ENCODE measurements around the gene LARGE2.

LARGE2 gene

DNA sequence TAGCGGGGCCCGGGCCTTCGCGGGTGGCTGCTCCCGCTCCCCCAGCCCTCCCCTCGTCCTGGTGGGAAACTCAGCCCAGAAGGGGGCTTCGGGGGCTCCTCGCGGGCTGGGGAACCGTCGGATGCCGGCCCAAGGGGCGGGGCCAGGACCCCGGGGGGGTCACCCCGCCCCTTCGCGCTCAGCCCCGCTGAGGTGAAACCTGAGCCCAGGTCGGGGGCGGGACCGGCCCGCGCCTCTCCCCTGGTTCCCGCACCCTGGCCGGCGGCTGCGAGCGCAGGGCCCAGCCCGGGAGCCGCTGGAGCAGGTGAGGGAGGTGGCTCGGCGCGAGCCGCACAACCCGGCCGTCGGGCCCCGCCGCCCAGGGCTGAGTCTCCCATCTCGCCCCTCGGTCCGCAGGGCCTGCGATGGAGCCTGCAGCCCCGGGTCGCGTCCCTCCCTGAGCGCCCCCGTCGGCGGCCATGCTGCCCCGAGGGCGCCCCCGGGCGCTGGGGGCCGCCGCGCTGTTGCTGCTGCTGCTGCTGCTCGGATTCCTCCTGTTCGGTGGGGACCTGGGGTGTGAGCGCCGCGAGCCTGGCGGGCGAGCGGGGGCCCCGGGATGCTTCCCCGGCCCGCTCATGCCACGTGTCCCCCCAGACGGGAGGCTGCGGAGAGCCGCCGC, at the start of gene LARGE2:
LARGE2 (plus strand) TSS at position 232 of the 658 bp plus-strand sequence; CDS start at position 459, 227 bp downstream.
- peak; percentile 75 for DNase-seq

- no peak for DNase-seq
Observed at GRCh38 chr11:45876401-45876800, 46.1 kb upstream of the LARGE2 start.

DNA sequence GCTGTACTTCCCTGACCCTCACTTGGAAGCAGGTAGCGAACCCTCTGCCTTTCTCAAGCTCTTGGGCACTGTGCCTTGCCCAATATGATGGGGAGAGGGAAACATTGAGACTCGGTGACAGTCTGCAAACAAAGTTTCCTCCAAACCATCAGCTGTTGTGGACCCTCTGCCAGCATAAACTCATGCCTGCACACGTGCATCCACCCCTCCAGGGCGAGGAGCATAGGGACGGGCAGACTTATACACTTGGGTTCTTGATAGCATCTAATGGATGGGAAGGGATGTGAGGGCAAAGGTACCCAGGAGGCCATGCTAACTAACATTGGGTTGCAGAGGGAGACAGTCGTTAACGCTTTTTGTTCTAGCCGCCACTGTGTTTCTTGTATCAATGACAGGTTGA, 45.2 kb upstream of the LARGE2 start:
- DNase-seq, result no peak

- DNase-seq, result no peak
Observed at GRCh38 chr11:45877845-45878244, 44.6 kb upstream of the LARGE2 start.

DNA sequence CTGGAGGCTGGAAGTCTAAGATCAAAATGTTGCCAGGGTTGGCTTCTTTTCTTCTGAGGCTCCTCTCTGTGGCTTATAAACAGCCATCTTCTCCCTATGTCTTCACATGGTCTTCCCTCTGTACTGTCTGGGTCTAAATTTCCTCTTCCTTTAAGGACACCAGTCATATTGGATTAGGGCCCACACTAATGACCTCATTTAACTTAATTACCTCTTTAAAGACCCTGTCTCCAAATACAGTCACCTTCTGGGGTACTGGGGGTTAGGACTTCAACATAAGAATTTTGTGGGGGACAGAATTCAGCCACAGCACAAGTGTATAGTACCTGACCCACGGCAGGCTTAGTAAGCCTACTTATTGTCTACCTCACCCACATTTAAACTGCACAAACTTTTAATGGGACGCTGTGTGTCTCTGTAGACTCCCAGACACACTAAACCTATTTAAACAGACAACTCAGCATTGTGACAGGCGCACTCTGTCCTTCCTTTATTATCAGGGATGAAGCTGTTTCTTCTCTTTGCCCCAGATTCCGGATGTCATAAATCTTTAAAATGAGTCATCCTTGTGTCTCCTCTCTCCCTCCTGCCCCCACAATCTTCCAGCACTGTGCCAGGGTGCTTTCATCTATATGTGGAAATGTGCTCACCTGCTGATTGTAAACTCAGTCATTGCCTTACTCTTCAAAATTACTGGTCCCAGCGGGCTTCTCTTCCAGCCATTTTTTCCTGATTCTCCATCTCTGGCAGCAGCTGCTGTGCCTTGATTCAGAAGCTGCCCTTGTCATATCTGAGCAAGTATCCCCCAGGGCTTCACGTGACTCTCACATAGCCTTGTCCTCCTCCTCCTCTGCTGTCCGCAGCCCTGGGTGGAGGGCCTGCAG, 42.4 kb upstream of the LARGE2 start:
- DNase-seq, result no peak

- no peak for DNase-seq
Observed at GRCh38 chr11:45880772-45881570, 41.5 kb upstream of the LARGE2 start.

DNA sequence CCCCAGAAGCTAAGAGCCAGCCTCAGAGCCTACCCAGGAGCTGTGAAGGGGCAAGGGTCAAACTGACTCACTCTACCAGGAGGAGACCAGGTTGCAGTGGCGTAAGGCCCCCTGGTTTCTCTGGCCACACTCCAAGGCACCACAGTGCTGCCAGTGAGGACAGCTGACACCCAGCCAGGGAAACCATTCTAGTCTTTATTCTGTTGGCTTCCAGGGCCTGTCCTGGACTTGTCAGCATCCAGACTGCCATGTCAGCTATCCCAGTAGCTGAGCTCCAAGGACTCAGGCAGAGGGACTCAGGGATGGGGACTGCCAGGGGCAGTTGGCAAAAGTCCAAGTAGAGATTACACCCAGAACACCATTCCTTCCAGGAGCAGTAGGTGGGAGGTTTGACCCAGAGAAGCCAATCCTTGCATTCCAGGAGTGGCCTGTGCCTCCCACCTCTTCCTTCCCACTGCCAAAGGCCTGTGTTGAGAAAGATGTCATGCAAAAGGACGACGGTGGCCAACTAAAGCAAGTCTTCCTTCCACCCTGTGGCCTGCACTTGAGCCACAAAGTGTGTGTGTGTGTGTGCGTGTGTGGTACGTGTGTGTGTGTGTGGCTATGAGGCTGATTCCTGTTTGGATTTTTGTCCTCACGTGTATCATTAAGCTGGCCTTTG, 40.6 kb upstream of the LARGE2 start:
- no peak for DNase-seq

DNA sequence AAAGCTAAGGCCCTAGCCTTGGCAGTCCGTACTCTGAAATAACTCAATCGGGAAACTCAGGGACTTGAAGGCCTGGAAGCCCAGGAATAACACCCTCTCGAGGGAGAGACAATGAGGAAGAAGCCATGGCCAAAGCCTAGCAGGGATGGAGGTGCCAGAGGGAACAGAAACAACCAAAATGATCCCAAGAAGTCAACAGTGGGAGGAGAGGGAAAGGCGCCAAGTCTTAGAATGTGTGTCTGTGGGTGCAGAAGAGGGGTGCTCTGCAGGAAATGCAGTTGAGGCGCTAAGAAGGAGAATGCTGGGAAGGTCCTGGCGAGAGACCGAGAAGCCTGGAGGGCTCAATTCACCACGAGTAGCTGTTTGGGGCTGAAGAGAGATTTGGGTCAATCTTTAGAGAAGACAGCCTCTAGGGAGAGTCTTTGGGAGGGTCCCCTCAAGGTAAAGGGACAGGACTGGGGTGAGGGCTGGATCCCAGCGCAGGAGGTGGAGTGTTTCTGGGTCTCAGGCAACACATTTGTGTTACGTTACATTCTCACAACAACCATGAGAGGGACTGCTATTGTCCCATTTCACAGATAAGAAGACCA, 37.8 kb upstream of the LARGE2 start:
- no peak for DNase-seq

DNA sequence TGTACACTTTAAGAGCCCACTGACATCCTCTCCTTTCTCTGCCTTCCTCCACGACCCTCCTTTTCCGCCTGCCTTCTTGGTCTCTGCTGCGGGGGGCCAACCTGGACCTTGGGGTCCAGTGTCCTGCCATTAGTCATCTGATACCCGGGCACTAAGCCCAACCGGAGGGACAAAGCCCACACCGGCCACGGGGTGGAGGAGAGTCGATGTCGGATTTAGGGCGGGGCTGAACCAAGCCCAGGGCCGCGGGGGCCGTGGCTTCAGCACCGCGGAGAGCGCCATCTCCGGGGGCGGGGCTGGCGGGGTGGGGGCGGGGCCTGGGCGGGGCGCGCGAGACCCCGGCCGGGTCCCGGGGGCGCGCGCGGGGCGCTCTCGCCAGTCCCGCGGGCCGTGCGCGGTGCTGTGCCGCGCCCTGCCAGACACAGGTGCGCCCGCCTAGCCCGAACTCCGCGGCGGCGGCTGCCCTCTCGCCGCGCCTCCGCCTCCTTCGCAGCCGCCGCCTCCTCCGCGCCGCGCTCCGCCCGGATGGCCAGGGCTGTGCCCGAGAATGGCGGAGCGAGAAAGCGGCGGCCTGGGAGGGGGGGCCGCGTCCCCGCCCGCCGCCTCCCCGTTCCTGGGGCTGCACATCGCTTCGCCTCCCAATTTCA, 37.1 kb upstream of the LARGE2 start, which contains the start of gene MAPK8IP1:
MAPK8IP1 (plus strand) TSS at position 378 of the 647 bp plus-strand sequence; CDS start at position 548, 170 bp downstream.
- DNase-seq, result peak; percentile 83

DNA sequence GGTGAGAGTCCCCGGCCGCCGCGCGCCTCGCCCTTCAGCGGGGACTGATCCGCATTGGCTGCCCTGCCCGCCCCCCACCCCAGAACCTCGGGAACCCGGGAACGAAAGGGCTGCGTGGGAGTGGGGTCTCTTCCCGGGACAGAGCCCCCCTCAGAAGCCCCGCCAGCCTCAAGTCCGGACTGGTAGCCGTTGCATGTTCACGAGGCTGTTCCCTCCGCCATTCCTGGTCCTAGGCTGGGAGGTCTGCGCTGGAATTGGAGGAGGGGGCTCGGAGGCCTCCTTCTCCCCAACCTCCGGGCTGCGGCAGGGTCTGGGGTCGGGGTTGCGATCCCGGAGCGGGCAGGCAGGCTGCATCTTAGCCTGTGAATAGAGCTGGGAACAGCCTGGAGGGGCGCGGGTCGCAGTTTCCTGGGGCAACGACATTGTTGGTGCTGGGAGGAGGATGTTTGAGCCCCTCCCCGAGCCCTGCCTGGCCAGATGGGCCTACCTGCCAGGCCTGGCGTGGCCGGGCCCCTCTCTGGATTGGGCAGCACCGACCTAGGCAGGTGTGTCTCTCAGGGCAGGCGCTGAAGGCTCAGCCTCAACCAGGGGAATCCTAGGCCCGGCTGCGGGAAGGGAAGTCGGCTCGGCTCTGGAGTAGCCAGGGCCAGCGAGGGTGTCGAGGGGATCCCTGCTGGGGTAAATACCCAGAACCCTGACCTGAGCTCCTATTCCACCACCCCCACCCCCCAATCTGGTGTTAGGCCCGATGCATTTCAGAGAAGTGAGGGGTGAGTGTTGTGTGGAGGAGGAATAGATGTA, 36.3 kb upstream of the LARGE2 start:
- DNase-seq, result no peak

- DNase-seq, result no peak
Observed at GRCh38 chr11:45886816-45887520, 35.5 kb upstream of the LARGE2 start.

DNA sequence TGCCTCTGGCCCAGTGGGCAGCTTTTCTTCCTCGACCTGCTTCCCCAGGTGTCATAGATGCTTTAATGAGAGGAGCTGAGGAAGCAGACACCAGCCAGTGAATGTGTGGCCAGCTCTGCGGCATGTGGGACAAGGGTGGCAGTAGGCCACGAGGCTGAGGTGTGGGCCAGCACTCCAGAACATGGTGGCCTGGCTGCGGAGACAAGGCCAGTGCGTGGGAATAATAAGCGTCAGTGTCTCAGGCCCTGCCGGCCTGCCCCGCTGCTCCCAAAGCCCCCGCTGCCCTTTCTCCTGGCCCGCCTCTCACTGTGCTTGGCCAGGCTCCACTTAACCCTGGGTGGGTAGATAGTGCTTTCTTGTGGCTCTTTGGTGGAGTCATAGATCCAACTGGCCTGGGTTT, 34.9 kb upstream of the LARGE2 start:
- DNase-seq, result no peak

DNA sequence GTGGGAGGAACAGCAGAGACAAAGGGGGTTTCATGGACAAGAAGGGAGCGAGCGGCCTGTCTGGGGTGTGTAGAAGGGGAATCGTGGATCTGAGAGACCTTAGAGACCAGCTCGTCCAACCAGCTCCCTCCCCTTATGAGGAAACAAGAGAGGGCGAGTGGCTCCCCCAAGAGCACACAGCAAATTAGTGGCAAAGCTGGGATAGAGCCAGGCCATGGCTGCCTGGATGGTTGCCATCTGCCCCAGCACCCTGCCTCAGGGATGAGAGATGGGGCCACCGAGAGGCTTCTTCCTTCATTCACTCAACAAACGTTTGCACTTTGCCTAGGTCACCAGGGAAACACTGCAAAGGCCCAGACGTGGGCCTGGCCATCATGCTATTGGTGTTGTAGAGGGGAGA, 32.9 kb upstream of the LARGE2 start:
- DNase-seq, result no peak

DNA sequence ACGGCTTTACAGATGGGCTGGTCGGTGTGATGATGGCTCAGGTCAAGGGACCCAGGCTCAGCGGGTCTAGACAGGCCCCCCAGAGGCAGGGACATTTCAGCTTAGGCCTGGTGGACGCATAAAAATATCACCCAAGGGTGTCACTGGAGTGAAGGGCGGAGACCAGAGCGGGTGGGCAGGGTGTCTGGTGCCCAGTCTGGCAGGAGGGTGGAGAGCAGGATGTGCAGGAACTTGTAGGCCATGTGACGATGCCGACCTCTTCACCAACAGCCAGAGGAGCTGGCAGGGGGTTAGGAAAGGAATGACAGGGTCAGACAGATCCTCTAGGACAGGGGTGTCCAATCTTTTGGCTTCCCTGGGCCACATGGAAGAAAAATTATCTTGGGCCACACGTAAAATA, 32.5 kb upstream of the LARGE2 start:
- no peak for DNase-seq

- no peak for DNase-seq
Observed at GRCh38 chr11:45890886-45891550, 31.4 kb upstream of the LARGE2 start.

GRCh38 chr11:45892856-45893255, 29.6 kb upstream of the LARGE2 start:
- no peak for DNase-seq

DNA sequence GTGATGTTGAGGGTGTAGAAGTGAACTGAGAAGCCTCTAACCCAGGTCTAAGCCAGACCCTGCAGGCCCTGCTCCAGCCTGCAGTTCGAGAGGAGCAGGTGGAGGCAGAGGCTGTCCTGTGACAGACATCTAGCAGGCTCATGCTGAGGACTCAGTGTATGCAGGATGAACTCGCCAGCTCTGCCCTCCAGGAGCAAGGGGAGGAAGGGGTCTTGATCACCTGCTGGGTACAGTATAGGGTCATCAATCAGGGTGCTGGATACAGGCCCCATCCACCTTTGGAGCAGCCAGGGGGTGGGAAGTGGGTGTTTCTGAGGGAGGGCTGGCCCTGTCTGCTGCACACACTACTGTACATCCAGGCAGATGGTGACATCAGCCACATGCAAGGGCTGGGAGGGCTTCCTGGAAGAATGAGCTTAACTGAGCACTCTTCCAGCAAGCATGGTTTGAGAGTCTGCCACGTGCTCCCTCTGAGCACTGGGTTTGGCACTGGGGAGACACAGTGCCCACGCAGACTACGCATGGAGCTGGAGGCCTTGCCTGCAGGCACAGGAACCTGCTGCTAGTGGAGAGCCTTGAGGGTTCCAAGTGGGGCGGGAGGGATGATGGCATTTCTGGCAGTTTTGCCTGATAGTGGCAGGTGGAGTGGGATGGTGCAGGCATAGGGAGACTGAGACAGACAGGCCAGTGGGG, 27.8 kb upstream of the LARGE2 start:
- DNase-seq, result no peak

GRCh38 chr11:45895553-45896259, 26.8 kb upstream of the LARGE2 start:
- no peak for DNase-seq
